GM19324 (cell line): ENCODE results near the gene DISC1.

Experiments used
- ATAC-seq: cut with Tn5 transposase; IDR thresholded peaks from one replicate; pipeline ENCODE4 v1.9.1; 2021; ENCODE audit warnings: mild to moderate bottlenecking, moderate library complexity; ENCODE audit not compliant: unreplicated experiment, low FRiP score

Gene DISC1

GRCh38 chr1:232057217-232057895 lies 430.8 kb downstream of the DISC1 start:
- no peak for ATAC-seq

DNA sequence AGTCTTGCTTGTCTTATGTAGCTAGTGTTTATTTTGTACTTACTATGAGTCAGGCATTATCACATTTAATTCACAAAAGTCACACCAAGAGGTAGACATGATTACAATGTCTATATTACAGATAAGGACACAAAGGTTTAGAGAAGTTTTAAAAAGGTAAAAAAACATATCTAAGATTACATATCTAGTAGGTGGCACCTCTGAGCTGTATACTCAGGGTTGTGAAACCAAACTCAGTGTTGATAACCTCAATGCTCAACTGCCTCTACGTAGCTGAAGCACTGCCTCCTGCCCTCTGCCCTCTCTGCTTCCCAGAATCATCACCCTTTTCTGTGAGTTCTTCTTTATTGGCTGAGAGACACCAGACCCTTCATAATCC lies 431.3 kb downstream of the DISC1 start:
- no peak for ATAC-seq

DNA sequence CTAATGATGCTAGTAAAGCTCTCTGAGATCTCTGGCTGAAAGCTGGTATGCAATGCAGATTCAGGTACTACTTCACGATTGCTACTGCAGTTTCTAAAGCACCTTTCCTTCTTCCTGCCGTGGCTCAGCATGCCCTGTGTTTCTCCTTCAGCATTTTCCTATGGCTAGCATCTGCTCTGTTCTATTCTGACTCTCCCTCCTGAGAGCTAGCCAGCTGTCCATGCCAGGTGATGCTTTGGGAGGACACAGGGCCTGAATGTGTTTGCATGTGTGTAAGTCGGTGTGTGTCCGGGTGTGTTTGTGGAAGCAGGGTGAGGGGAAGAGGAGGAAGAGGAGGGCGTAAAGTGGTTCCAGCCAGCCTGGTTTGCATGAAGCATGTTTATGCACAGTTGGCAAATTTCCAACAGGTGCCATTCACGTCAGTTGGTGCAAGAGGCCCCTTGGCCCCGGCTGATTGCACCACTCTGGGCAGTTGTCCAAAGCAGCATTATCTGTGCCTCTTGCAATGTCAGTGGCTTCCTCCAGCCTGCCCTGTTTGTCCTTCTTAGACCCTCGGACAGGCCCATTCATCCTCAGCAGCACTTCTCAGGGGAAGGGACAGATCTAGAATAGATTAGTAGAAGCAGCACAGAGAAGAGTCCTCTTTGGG lies 433.3 kb downstream of the DISC1 start:
- no peak for ATAC-seq

DNA sequence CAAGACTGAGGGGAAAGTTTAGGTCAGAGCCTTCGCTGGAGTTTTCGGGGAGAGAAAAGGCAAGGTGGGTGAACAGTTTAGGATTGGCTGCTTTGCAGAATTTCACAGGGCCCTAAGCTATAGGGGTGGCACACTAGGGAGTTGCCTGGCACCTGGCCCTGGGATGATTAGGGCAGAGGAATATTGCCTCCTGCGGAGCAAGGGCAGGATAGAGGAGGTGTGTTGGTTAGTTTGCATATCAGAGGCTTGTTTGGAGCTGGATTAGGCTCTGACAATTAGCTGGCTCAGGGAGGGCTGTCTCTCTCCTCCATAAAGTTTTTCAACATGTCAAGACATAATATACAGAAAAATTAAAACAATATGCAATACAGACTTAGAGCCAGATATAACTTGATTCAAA lies 436.4 kb downstream of the DISC1 start:
- ATAC-seq: no peak

GRCh38 chr1:232066521-232066920 lies 439.9 kb downstream of the DISC1 start:
- ATAC-seq: no peak

GRCh38 chr1:232074265-232074664 lies 447.7 kb downstream of the DISC1 start:
- no peak for ATAC-seq

DNA sequence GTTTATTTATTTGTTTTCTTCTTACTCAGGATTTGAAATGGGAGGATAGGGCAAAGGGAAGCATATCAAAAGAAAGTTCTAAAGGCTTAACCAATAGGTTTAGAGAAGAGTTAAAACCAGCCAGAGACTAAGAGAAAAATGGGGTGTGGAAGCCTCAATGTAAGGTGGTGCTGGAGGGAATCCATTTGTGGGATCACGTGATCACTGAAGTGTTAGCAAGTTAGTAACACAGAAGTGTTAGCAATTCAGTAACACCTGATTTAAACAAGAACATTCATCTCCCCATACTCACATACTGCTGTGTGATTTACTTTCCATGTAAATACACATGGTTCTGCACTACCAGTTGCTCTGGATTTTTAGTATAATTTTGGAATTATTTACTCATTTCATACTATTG lies 451.2 kb downstream of the DISC1 start:
- no peak for ATAC-seq

DNA sequence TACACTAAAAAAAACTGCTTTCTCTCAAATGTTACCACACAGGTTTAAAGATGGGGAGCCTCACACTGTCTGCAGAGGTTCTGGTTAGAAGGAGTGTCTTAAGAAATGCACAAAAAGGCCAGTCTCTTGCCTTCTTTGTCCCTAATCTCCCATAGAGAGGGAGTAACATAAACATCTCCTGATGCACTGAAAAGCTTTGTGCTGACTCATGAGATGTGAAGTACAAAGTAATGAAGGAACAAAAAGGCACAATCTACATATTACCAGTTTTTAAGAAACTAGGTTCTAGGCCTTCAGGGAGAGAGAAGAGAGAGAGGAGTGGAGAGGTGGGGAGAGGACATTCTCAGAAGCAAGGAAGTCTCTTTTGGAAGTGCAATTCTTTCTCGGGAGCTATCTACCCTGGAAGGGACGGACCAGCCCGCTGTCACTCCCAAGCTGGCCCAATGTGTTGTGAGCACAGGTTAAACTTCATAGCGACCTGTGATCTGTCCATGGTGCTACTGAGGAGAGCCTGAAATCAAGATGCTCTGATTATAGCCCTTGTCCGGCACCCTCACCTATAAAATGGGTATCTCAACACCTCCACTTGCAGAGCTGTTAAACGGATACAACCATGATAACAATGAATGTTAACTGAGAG lies 458.1 kb downstream of the DISC1 start:
- no peak for ATAC-seq

DNA sequence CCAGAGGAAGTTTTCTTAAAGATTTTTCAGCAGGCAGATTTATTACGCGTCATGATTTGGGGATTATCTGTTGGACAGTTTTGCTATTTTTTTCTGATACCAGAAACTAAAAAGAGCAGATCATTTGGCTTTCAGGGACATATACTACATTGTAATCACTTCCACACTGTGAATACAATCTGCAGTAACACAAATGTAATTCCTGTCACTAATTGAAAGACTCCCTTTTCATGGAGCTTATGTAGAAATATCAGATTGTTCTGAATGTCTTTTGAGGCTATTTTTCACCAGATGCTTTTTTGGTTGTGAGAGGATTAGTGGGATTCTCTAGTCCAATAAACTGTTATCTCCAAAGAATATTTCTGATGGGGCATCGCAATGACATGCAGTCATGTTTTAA lies 464.2 kb downstream of the DISC1 start:
- ATAC-seq: no peak
